ENCODE results near the gene RICTOR. TPM values are rescaled to one million over a fixed set of nuclear protein-coding genes. Genes with fewer than 3 reads are reported as not detected.

The RICTOR gene
- total and polyA plus RNA-seq, 9 of the 15 experiments (the other 6 are each of a cell fraction or from before 2014, with no cell fraction given) = 13.9 to 46.6 (median 22.6) TPM

DNA sequence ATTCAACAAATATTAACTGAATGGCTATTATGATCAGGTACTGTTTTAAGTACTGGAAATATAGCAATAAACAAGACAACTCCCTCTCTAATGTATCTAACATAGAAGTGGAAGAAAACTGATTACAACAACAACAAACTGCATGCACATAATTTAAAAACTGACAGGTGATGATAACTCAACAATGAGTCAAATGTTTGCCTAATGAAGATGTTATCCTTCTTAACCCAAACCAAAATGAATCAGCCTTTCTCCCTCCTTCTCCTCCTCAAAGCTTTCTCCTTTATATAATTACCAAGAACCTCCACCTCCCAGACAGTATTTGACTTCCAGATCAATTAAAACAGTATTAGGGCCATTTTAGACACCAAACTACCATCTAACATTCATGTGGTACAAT, 49.3 kb downstream of the RICTOR start (continued):
- TF ChIP-seq, protein P1, sequence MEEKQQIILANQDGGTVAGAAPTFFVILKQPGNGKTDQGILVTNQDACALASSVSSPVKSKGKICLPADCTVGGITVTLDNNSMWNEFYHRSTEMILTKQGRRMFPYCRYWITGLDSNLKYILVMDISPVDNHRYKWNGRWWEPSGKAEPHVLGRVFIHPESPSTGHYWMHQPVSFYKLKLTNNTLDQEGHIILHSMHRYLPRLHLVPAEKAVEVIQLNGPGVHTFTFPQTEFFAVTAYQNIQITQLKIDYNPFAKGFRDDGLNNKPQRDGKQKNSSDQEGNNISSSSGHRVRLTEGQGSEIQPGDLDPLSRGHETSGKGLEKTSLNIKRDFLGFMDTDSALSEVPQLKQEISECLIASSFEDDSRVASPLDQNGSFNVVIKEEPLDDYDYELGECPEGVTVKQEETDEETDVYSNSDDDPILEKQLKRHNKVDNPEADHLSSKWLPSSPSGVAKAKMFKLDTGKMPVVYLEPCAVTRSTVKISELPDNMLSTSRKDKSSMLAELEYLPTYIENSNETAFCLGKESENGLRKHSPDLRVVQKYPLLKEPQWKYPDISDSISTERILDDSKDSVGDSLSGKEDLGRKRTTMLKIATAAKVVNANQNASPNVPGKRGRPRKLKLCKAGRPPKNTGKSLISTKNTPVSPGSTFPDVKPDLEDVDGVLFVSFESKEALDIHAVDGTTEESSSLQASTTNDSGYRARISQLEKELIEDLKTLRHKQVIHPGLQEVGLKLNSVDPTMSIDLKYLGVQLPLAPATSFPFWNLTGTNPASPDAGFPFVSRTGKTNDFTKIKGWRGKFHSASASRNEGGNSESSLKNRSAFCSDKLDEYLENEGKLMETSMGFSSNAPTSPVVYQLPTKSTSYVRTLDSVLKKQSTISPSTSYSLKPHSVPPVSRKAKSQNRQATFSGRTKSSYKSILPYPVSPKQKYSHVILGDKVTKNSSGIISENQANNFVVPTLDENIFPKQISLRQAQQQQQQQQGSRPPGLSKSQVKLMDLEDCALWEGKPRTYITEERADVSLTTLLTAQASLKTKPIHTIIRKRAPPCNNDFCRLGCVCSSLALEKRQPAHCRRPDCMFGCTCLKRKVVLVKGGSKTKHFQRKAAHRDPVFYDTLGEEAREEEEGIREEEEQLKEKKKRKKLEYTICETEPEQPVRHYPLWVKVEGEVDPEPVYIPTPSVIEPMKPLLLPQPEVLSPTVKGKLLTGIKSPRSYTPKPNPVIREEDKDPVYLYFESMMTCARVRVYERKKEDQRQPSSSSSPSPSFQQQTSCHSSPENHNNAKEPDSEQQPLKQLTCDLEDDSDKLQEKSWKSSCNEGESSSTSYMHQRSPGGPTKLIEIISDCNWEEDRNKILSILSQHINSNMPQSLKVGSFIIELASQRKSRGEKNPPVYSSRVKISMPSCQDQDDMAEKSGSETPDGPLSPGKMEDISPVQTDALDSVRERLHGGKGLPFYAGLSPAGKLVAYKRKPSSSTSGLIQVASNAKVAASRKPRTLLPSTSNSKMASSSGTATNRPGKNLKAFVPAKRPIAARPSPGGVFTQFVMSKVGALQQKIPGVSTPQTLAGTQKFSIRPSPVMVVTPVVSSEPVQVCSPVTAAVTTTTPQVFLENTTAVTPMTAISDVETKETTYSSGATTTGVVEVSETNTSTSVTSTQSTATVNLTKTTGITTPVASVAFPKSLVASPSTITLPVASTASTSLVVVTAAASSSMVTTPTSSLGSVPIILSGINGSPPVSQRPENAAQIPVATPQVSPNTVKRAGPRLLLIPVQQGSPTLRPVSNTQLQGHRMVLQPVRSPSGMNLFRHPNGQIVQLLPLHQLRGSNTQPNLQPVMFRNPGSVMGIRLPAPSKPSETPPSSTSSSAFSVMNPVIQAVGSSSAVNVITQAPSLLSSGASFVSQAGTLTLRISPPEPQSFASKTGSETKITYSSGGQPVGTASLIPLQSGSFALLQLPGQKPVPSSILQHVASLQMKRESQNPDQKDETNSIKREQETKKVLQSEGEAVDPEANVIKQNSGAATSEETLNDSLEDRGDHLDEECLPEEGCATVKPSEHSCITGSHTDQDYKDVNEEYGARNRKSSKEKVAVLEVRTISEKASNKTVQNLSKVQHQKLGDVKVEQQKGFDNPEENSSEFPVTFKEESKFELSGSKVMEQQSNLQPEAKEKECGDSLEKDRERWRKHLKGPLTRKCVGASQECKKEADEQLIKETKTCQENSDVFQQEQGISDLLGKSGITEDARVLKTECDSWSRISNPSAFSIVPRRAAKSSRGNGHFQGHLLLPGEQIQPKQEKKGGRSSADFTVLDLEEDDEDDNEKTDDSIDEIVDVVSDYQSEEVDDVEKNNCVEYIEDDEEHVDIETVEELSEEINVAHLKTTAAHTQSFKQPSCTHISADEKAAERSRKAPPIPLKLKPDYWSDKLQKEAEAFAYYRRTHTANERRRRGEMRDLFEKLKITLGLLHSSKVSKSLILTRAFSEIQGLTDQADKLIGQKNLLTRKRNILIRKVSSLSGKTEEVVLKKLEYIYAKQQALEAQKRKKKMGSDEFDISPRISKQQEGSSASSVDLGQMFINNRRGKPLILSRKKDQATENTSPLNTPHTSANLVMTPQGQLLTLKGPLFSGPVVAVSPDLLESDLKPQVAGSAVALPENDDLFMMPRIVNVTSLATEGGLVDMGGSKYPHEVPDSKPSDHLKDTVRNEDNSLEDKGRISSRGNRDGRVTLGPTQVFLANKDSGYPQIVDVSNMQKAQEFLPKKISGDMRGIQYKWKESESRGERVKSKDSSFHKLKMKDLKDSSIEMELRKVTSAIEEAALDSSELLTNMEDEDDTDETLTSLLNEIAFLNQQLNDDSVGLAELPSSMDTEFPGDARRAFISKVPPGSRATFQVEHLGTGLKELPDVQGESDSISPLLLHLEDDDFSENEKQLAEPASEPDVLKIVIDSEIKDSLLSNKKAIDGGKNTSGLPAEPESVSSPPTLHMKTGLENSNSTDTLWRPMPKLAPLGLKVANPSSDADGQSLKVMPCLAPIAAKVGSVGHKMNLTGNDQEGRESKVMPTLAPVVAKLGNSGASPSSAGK (IDR thresholded peaks at IDR 0.05) = no peak
- TF ChIP-seq RCOR1 (IDR thresholded peaks at IDR 0.05; ENCODE audit: borderline replicate concordance in 1 of 2, low read depth in 2 of 2, low read length in 2 of 2) (0 out of 4 replicates have a peak, but pooled peaks of 1 of the 2 experiments have one; percentile 21), TAF15 (IDR thresholded peaks at IDR 0.05; ENCODE audit: low read depth, low read length) (no peak), SREBF2 (CRISPR knock-in tag; IDR thresholded peaks at IDR 0.05) (no peak), ETV1 (tag; conservative IDR thresholded peaks at IDR 0.05; ENCODE audit: low read depth) (no peak), ESRRA (IDR thresholded peaks at IDR 0.05; ENCODE audit: borderline replicate concordance, low read depth) (no peak), KLF10 (CRISPR knock-in tag; IDR thresholded peaks at IDR 0.05) (no peak), GATAD2B (IDR thresholded peaks at IDR 0.05; ENCODE audit: borderline replicate concordance) (0 out of 2 replicates have a peak, but pooled peaks have one; percentile 16)
- TF ChIP-seq, protein P2, sequence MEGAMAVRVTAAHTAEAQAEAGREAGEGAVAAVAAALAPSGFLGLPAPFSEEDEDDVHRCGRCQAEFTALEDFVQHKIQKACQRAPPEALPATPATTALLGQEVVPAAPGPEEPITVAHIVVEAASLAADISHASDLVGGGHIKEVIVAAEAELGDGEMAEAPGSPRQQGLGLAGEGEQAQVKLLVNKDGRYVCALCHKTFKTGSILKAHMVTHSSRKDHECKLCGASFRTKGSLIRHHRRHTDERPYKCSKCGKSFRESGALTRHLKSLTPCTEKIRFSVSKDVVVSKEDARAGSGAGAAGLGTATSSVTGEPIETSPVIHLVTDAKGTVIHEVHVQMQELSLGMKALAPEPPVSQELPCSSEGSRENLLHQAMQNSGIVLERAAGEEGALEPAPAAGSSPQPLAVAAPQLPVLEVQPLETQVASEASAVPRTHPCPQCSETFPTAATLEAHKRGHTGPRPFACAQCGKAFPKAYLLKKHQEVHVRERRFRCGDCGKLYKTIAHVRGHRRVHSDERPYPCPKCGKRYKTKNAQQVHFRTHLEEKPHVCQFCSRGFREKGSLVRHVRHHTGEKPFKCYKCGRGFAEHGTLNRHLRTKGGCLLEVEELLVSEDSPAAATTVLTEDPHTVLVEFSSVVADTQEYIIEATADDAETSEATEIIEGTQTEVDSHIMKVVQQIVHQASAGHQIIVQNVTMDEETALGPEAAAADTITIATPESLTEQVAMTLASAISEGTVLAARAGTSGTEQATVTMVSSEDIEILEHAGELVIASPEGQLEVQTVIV (CRISPR knock-in tag; IDR thresholded peaks at IDR 0.05; ENCODE audit: borderline replicate concordance) = no peak
- TF ChIP-seq, protein P3, sequence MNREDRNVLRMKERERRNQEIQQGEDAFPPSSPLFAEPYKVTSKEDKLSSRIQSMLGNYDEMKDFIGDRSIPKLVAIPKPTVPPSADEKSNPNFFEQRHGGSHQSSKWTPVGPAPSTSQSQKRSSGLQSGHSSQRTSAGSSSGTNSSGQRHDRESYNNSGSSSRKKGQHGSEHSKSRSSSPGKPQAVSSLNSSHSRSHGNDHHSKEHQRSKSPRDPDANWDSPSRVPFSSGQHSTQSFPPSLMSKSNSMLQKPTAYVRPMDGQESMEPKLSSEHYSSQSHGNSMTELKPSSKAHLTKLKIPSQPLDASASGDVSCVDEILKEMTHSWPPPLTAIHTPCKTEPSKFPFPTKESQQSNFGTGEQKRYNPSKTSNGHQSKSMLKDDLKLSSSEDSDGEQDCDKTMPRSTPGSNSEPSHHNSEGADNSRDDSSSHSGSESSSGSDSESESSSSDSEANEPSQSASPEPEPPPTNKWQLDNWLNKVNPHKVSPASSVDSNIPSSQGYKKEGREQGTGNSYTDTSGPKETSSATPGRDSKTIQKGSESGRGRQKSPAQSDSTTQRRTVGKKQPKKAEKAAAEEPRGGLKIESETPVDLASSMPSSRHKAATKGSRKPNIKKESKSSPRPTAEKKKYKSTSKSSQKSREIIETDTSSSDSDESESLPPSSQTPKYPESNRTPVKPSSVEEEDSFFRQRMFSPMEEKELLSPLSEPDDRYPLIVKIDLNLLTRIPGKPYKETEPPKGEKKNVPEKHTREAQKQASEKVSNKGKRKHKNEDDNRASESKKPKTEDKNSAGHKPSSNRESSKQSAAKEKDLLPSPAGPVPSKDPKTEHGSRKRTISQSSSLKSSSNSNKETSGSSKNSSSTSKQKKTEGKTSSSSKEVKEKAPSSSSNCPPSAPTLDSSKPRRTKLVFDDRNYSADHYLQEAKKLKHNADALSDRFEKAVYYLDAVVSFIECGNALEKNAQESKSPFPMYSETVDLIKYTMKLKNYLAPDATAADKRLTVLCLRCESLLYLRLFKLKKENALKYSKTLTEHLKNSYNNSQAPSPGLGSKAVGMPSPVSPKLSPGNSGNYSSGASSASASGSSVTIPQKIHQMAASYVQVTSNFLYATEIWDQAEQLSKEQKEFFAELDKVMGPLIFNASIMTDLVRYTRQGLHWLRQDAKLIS (CRISPR knock-in tag; IDR thresholded peaks at IDR 0.05) = no peak
